Gastroesophageal sphincter (tissue), 4 donors: Measurements from ENCODE around the gene DDX5. TPM values are rescaled to one million over a fixed set of nuclear protein-coding genes. Genes with fewer than 3 reads are reported as not detected.
A peak's percentile ranks its signal among the peaks of the same experiment; 100 is the strongest.

ENCODE experiments used
- ATAC-seq: fragments of 150-250 bp; one replicate; pipeline ENCODE4 v1.9.1; 2016; ENCODE audit warnings: mild to moderate bottlenecking, moderate library complexity
- H3K27ac ChIP-seq, 4 donors: fragments of 200-600 bp; sonication (generic) in 3 of 4; 1 replicate in 3 of 4; 2 replicates in 1 of 4; pipeline ENCODE4 v1.5.1; 2016 to 2019
- H3K27me3 ChIP-seq: fragments of 200-600 bp; sonication (generic); one replicate; pipeline ENCODE4 v1.5.1; 2019
- H3K36me3 ChIP-seq, 2 donors: fragments of 200-600 bp; sonication (generic); one replicate each; pipeline ENCODE4 v1.5.1; 2019; ENCODE audit warnings: control low read depth in 1 of 2
- H3K4me1 ChIP-seq, 3 donors: fragments of 200-600 bp; sonication (generic); 1 replicate in 2 of 3; 2 replicates in 1 of 3; pipeline ENCODE4 v1.5.1; 2016 to 2019; ENCODE audit warnings: control low read depth in 2 of 3
- H3K4me3 ChIP-seq, 2 donors: fragments of 200-600 bp; sonication (generic); one replicate each; pipeline ENCODE4 v1.5.1; 2019; ENCODE audit warnings: mild to moderate bottlenecking in 1 of 2, moderate library complexity in 1 of 2
- H3K9me3 ChIP-seq, 3 donors: fragments of 200-600 bp; sonication (generic); one replicate each; pipeline ENCODE4 v1.5.1; 2017 to 2019; ENCODE audit warnings: control low read depth in 2 of 3
- CTCF ChIP-seq, 4 experiments: fragments of 200-600 bp in 2 of 4; fragments of 450-650 bp in 2 of 4; sonication (generic) in 1 of 4; IDR thresholded peaks; one replicate each; pipeline ENCODE4 v1.5.1; 2017 to 2019; ENCODE audit warnings: antibody characterized with exemption in 4 of 4, mild to moderate bottlenecking in 2 of 4, moderate library complexity in 2 of 4
- EP300 ChIP-seq: sonication (generic); formaldehyde crosslinking; IDR thresholded peaks from one replicate; pipeline ENCODE4 v1.6.1; 2017; ENCODE audit warnings: antibody characterized with exemption, mild to moderate bottlenecking
- POLR2A ChIP-seq, 2 donors: fragments of 450-650 bp; IDR thresholded peaks; one replicate each; pipeline ENCODE4 v1.6.1; 2017; ENCODE audit warnings: antibody characterized with exemption in 2 of 2, mild to moderate bottlenecking in 2 of 2, moderate library complexity in 1 of 2
- POLR2AphosphoS5 ChIP-seq: sonication (generic); formaldehyde crosslinking; IDR thresholded peaks from one replicate; pipeline ENCODE4 v1.6.1; 2017; ENCODE audit warnings: antibody characterized with exemption
- WGBS, 2 donors: methylation state at CpG; one replicate each; pipeline ENCODE4 v1.1.5; 2018; ENCODE audit warnings: low coverage in 1 of 2; 5-methylcytosine and 5-hydroxymethylcytosine counted together
- total RNA-seq, 4 donors: library from RNA; depleted of rRNA; stranded (reverse); fragments of >200 nt; gene quantifications; one replicate each; pipeline ENCODE4 v1.1.0, GENCODE V29; 2016

DDX5 gene
- total RNA-seq, 4 donors from 2014 or later, result 585 to 908 (median 632) TPM

- ATAC-seq, result no peak
- Histone ChIP-seq H3K27ac (peak overlapping the region in 2 of 4 donors; percentile 21 to 94), H3K9me3 (no peaks in the 10 kb centered on the region), H3K4me3 (no peak overlapping the region), H3K4me1 (peaks cover 14 to 81% (median 18%) of the 10 kb centered on the region in 3 donors), H3K36me3 (peaks cover 31 to 74% of the 10 kb centered on the region in 2 donors), H3K27me3 (no peaks in the 10 kb centered on the region)
- WGBS, 2 donors, result 68 to 74% methylated on average over 10 to 11 of the region's 11 CpGs
- TF ChIP-seq CTCF (IDR thresholded peaks at IDR 0.05) (no peak), POLR2AphosphoS5 (peak; percentile 17), EP300 (no peak), POLR2A (IDR thresholded peaks at IDR 0.05) (no peak)
These were observed 5.0 kb downstream of the DDX5 start for GRCh38 chr17:64500862-64501765.

- H3K27ac ChIP-seq, result peak overlapping the region in 1 of 4 donors; percentile 0
- H3K4me3 ChIP-seq, result no peak overlapping the region
- H3K4me1 ChIP-seq, result peaks cover 14 to 88% (median 25%) of the 10 kb centered on the region in 3 donors
- TF ChIP-seq EP300 (no peak), CTCF (IDR thresholded peaks at IDR 0.05) (no peak), POLR2A (IDR thresholded peaks at IDR 0.05) (no peak), POLR2AphosphoS5 (no peak)
- no peaks in the 10 kb centered on the region for H3K9me3 ChIP-seq
- no peaks in the 10 kb centered on the region for H3K27me3 ChIP-seq
- H3K36me3 ChIP-seq, result peaks cover 31 to 74% of the 10 kb centered on the region in 2 donors
- 77 to 85% methylated on average over 8 of the region's 8 CpGs for WGBS, 2 donors
- no peak for ATAC-seq
These were observed 5.6 kb downstream of the DDX5 start for GRCh38 chr17:64500487-64500859.

GRCh38 chr17:64499805-64500486, 6.1 kb downstream of the DDX5 start:
- no peaks in the 10 kb centered on the region for H3K27me3 ChIP-seq
- ATAC-seq, result no peak
- peak overlapping the region in 1 of 4 donors; percentile 0 for H3K27ac ChIP-seq
- 50 to 59% methylated on average over 6 of the region's 6 CpGs for WGBS, 2 donors
- H3K4me1 ChIP-seq, result peaks cover 14 to 93% (median 27%) of the 10 kb centered on the region in 3 donors
- no peak overlapping the region for H3K4me3 ChIP-seq
- TF ChIP-seq CTCF (IDR thresholded peaks at IDR 0.05) (no peak), POLR2A (IDR thresholded peaks at IDR 0.05) (peak in 1 of 2 donors; percentile 8), POLR2AphosphoS5 (peak; percentile 25)
- no peaks in the 10 kb centered on the region for H3K9me3 ChIP-seq
- H3K36me3 ChIP-seq, result peaks cover 31 to 74% of the 10 kb centered on the region in 2 donors

GRCh38 chr17:64498308-64499203, 7.5 kb downstream of the DDX5 start:
- H3K36me3 ChIP-seq, result peaks cover 31 to 62% of the 10 kb centered on the region in 2 donors
- H3K4me1 ChIP-seq, result peaks cover 8 to 94% (median 23%) of the 10 kb centered on the region in 3 donors
- no peaks in the 10 kb centered on the region for H3K9me3 ChIP-seq
- H3K4me3 ChIP-seq, result no peak overlapping the region
- no peaks in the 10 kb centered on the region for H3K27me3 ChIP-seq
- TF ChIP-seq POLR2AphosphoS5 (peak; percentile 17), CTCF (IDR thresholded peaks at IDR 0.05) (no peak)
- H3K27ac ChIP-seq, result peak overlapping the region in 1 of 4 donors; percentile 84
- 38 to 40% methylated on average over 7 of the region's 7 CpGs for WGBS, 2 donors
- no peak for ATAC-seq
